ENCODE data around the gene GLMP. TPM values are rescaled to one million over a fixed set of nuclear protein-coding genes. Genes with fewer than 3 reads are reported as not detected.

Gene GLMP, protein sequence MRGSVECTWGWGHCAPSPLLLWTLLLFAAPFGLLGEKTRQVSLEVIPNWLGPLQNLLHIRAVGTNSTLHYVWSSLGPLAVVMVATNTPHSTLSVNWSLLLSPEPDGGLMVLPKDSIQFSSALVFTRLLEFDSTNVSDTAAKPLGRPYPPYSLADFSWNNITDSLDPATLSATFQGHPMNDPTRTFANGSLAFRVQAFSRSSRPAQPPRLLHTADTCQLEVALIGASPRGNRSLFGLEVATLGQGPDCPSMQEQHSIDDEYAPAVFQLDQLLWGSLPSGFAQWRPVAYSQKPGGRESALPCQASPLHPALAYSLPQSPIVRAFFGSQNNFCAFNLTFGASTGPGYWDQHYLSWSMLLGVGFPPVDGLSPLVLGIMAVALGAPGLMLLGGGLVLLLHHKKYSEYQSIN
- total RNA-seq = 10 to 100 TPM; 33.0 to 50.1 (median 35.3) TPM
- long read RNA-seq, donor 1, transcript GLMP-201 (6 exons, 1,604 nt) = major isoform, 20 of 43 reads
- long read RNA-seq, donor 1, transcript GLMP-215 (5 exons, 1,364 nt) = minor isoform, 5 of 43 reads
- long read RNA-seq, donor 1, partial matches to known transcripts = 8 of 43 reads
- long read RNA-seq, donor 1, other reads (novel, unspliced or antisense) = 8 of 43 reads
- long read RNA-seq, donor 2, transcript GLMP-201 (6 exons, 1,604 nt) = major isoform, 23 of 34 reads
- long read RNA-seq, donor 2, partial matches to known transcripts = 1 of 34 reads
- long read RNA-seq, donor 2, other reads (novel, unspliced or antisense) = 6 of 34 reads

DNA sequence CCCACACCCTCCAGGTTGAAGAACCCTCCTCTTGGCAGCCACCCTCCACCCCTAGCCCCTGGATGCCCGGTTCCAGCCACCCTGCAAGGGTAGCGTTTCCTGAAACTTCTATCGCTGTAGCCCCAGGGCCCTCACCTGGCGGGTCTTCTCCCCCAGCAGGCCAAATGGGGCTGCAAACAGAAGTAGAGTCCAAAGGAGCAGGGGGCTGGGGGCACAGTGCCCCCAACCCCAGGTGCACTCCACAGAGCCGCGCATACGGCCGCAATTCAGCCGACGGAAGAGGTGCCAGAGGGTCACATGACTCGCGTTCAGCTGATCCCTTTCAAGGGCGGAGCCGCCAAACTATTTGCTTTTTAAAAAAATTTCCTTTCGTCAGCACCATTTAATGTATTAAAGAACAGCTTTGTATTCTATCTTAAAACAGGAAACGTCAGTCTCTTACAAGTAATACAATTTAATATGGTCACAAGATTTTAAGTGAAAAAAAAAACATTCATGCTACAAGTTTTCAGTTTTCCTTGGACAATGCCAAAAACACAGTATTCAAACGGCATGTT lies at the start of gene GLMP:
TSS of gene GLMP (minus strand) at position 289 of the 557 bp plus-strand sequence. CDS start at position 255, 34 bp downstream.
- DNase-seq = peak; percentile 71 to 89 (median 77)
- Histone ChIP-seq H3K36me3 (ENCODE audit: low read depth) (no peaks in the 10 kb centered on the region), H3K4me1 (ENCODE audit: low read depth) (no peaks in the 10 kb centered on the region), H3K9me3 (no peaks in the 10 kb centered on the region), H3K4me3 (peak within 1 kb of the TSS; percentile 26)
- TF ChIP-seq, protein P1, sequence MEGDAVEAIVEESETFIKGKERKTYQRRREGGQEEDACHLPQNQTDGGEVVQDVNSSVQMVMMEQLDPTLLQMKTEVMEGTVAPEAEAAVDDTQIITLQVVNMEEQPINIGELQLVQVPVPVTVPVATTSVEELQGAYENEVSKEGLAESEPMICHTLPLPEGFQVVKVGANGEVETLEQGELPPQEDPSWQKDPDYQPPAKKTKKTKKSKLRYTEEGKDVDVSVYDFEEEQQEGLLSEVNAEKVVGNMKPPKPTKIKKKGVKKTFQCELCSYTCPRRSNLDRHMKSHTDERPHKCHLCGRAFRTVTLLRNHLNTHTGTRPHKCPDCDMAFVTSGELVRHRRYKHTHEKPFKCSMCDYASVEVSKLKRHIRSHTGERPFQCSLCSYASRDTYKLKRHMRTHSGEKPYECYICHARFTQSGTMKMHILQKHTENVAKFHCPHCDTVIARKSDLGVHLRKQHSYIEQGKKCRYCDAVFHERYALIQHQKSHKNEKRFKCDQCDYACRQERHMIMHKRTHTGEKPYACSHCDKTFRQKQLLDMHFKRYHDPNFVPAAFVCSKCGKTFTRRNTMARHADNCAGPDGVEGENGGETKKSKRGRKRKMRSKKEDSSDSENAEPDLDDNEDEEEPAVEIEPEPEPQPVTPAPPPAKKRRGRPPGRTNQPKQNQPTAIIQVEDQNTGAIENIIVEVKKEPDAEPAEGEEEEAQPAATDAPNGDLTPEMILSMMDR (IDR thresholded peaks at IDR 0.05) = no peak
- ATAC-seq = peak; percentile 77
- intact Hi-C loops (cut with DNase I, micrococcal nuclease) = no loop called here

DNA sequence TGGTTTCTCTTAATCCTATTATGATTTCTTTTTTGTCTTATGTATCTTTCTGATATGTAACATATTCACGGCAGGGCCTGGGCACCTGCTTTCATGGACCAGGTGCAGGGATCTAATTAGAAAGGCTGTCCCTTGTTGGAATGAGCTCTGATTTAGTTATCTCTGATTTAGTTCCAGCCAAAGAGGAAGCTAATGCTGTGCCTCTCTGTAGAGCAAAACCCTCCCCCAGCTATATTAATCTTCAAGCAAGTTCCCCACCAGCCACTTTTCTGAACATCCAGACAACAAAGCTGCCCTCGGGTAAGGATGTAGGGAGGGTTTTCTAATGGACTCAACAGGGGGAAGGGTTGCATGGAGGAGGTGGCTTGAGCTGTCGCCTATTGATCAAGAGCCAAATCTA lies 48.9 kb upstream of the GLMP start:
- no peaks in the 10 kb centered on the region for H3K9me3 ChIP-seq
- no peaks in the 10 kb centered on the region for H3K36me3 ChIP-seq (ENCODE audit: low read depth)
- DNase-seq (no peak), ATAC-seq (no peak)
- no peaks in the 10 kb centered on the region for H3K4me1 ChIP-seq (ENCODE audit: low read depth)
- intact Hi-C loops (cut with DNase I, micrococcal nuclease) = no loop called here
- no peak overlapping the region for H3K4me3 ChIP-seq
- TF ChIP-seq, protein P1 (IDR thresholded peaks at IDR 0.05) = no peak

DNA sequence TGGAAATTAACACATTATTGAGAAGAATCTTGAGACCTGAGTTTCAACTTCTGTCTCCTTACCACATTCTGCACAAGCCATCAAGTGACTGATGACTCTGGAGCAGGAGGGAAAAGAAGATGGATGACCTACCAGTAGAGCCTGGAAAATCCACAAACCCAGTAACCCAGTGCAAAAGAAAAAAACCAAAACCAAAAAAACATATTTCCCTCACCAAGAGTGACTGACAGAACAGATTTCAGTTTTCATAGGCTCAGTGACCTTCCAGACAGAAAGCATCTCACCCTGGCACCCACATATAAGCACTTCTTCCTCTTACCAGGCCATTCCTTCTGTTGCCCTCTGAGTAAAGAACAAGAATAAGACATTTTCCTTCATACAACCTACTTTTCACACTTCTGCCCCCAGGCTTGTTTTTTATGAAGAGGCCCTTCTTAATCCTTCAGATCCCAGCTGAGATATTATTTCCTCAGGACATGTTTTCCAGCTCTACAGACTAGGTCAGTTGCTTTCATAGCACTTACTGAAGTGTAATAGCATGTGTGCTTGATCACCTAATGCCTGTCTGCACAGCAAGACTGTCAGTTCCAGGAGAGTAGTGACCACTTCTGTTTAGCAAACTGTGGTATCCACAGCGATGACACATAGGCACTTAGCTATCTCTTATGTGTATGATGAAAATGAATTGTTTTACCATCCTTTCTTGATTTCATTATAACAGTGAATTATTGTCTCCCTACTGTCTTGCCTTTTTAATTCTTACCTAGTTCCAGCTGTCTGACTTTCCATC lies 46.9 kb upstream of the GLMP start:
- Histone ChIP-seq H3K4me1 (ENCODE audit: low read depth) (peaks cover under 1% of the 10 kb centered on the region), H3K4me3 (no peak overlapping the region), H3K9me3 (no peaks in the 10 kb centered on the region), H3K36me3 (ENCODE audit: low read depth) (no peaks in the 10 kb centered on the region)
- ATAC-seq (no peak), DNase-seq (no peak)
- TF ChIP-seq, protein P1 (IDR thresholded peaks at IDR 0.05) = no peak
- intact Hi-C loops (cut with DNase I, micrococcal nuclease) = no loop called here

DNA sequence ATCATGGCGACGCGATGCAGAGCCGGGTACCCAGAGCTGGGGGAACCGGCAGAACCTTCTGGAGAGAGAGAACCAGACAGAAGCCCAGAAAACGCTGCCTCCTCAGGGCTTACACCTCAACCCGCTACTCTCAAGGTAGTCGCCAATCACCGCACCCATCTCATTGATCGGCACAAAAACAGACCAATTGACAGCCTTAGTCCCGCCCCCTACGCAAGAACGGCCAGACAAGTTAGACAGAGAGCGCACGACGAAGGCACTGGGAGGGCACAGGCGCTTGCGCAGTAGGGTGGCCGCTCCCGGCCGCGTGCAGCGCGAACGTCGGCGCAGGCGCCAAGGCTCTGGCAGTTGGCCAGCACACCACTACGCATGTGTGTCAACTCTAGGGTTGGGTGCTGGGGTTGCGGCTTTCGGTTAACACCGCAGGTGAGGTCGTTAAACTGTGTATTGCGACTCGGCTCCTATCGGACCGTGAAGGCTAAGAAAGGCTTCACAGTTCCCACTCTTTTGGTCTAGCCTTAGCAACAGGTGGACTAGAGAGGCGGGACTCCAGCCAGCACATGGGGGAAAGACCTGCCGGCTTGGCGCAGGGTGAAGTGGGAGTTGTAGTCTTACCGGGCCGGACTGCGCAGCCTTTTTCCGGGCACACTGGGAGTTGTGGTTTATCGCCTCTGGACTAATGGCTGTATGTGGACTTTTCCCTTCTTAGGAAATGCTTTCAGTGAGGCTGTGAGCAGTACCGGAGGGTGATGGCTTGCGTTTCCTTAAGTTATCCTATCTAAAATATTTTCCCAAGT lies 42.9 kb upstream of the GLMP start, which contains the start of the genes CCT3 and TSACC:
TSS of gene CCT3 (minus strand) at position 113 of the 797 bp plus-strand sequence. CDS start at position 5, 108 bp downstream.
TSS of gene TSACC (plus strand) at position 347 of the 797 bp plus-strand sequence. CDS start 1,232 bp downstream, outside the sequence.
- intact Hi-C loops (cut with DNase I, micrococcal nuclease) = no loop called here
- peaks cover 17% of the 10 kb centered on the region for H3K4me1 ChIP-seq (ENCODE audit: low read depth)
- H3K4me3 ChIP-seq = peak within 1 kb of the TSS; percentile 63
- peak; percentile 97 for ATAC-seq
- H3K36me3 ChIP-seq (ENCODE audit: low read depth) = no peaks in the 10 kb centered on the region
- TF ChIP-seq, protein P1 (IDR thresholded peaks at IDR 0.05) = no peak
- peak; percentile 99 for DNase-seq
- H3K9me3 ChIP-seq = no peaks in the 10 kb centered on the region

All from mucosa of descending colon (tissue), 3 donors.